Measurements from ENCODE around the gene ATM. TPM values are rescaled to one million over a fixed set of nuclear protein-coding genes. Genes with fewer than 3 reads are reported as not detected.
A peak's percentile ranks its signal among the peaks of the same experiment; 100 is the strongest.

ATM gene
- total and polyA plus RNA-seq, 10 of the 15 experiments (the other 5 are each of a cell fraction or from before 2014, with no cell fraction given): 10.0 to 91.5 (median 40.2) TPM

DNA sequence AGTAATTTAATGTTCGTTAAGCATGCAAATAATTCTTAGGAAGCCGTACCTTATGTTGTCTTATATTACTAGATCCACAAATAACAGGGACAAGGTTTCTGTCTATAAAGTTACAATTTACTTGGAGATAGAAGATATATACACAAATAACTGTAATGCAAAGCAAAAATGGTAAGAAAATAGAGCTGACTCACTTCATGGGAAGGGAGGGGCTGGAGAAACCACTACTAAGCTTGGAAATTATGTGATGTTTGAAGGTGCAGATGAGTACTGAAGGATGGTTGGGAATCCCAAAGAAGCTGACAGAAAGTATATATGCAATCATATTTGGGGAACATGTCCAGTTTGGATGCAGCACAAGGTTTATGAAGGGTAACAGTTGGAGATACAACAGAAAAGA is 4.4 kb upstream of the ATM start:
- ChIA-PET POLR2A (interaction anchor here (0.8 to 1.4 kb wide), 3 partner anchors 9 to 12 kb away, joined by 3 to 5 read pairs (median 3); no protein-coding TSS in a partner anchor), CTCF (interaction anchor here (0.7 to 1.9 kb wide), 5 partner anchors 18 to 437 kb away, joined by 3 to 9 read pairs (median 6); partner anchors contain the start of gene CUL5), RAD21 (ENCODE audit: unreplicated experiment) (interaction anchor here (1.9 kb wide), 1 partner anchor 21 kb away, joined by 5 read pairs; no protein-coding TSS in a partner anchor), SMC1A (ENCODE audit: uncharacterized antibody, unreplicated experiment) (interaction anchor here (1.0 to 1.9 kb wide), 12 partner anchors 10 to 219 kb away, joined by 3 to 9 read pairs (median 4); no protein-coding TSS in a partner anchor)
- TF ChIP-seq NR2F1 (conservative IDR thresholded peaks at IDR 0.05): no peak
- TF ChIP-seq, protein P1, sequence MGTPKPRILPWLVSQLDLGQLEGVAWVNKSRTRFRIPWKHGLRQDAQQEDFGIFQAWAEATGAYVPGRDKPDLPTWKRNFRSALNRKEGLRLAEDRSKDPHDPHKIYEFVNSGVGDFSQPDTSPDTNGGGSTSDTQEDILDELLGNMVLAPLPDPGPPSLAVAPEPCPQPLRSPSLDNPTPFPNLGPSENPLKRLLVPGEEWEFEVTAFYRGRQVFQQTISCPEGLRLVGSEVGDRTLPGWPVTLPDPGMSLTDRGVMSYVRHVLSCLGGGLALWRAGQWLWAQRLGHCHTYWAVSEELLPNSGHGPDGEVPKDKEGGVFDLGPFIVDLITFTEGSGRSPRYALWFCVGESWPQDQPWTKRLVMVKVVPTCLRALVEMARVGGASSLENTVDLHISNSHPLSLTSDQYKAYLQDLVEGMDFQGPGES (IDR thresholded peaks at IDR 0.05): no peak
- no peak for TF ChIP-seq SMAD5 (IDR thresholded peaks at IDR 0.05; ENCODE audit: low read depth)
- TF ChIP-seq, protein P2, sequence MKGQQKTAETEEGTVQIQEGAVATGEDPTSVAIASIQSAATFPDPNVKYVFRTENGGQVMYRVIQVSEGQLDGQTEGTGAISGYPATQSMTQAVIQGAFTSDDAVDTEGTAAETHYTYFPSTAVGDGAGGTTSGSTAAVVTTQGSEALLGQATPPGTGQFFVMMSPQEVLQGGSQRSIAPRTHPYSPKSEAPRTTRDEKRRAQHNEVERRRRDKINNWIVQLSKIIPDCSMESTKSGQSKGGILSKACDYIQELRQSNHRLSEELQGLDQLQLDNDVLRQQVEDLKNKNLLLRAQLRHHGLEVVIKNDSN (IDR thresholded peaks at IDR 0.05; ENCODE audit: borderline replicate concordance, extremely low read length, insufficient read depth, low read depth, low read length): no peak
- TF ChIP-seq, protein P3, sequence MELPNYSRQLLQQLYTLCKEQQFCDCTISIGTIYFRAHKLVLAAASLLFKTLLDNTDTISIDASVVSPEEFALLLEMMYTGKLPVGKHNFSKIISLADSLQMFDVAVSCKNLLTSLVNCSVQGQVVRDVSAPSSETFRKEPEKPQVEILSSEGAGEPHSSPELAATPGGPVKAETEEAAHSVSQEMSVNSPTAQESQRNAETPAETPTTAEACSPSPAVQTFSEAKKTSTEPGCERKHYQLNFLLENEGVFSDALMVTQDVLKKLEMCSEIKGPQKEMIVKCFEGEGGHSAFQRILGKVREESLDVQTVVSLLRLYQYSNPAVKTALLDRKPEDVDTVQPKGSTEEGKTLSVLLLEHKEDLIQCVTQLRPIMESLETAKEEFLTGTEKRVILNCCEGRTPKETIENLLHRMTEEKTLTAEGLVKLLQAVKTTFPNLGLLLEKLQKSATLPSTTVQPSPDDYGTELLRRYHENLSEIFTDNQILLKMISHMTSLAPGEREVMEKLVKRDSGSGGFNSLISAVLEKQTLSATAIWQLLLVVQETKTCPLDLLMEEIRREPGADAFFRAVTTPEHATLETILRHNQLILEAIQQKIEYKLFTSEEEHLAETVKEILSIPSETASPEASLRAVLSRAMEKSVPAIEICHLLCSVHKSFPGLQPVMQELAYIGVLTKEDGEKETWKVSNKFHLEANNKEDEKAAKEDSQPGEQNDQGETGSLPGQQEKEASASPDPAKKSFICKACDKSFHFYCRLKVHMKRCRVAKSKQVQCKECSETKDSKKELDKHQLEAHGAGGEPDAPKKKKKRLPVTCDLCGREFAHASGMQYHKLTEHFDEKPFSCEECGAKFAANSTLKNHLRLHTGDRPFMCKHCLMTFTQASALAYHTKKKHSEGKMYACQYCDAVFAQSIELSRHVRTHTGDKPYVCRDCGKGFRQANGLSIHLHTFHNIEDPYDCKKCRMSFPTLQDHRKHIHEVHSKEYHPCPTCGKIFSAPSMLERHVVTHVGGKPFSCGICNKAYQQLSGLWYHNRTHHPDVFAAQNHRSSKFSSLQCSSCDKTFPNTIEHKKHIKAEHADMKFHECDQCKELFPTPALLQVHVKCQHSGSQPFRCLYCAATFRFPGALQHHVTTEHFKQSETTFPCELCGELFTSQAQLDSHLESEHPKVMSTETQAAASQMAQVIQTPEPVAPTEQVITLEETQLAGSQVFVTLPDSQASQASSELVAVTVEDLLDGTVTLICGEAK (IDR thresholded peaks at IDR 0.05; ENCODE audit: borderline replicate concordance): no peak
- TF ChIP-seq, protein P4, sequence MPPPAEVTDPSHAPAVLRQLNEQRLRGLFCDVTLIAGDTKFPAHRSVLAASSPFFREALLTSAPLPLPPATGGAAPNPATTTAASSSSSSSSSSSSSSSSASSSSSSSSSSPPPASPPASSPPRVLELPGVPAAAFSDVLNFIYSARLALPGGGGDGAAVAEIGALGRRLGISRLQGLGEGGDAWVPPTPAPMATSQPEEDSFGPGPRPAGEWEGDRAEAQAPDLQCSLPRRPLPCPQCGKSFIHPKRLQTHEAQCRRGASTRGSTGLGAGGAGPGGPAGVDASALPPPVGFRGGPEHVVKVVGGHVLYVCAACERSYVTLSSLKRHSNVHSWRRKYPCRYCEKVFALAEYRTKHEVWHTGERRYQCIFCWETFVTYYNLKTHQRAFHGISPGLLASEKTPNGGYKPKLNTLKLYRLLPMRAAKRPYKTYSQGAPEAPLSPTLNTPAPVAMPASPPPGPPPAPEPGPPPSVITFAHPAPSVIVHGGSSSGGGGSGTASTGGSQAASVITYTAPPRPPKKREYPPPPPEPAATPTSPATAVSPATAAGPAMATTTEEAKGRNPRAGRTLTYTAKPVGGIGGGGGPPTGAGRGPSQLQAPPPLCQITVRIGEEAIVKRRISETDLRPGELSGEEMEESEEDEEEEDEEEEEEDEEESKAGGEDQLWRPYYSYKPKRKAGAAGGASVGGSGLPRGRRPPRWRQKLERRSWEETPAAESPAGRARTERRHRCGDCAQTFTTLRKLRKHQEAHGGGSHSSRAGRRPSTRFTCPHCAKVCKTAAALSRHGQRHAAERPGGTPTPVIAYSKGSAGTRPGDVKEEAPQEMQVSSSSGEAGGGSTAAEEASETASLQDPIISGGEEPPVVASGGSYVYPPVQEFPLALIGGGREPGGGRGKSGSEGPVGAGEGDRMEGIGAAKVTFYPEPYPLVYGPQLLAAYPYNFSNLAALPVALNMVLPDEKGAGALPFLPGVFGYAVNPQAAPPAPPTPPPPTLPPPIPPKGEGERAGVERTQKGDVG (CRISPR knock-in tag; IDR thresholded peaks at IDR 0.05): no peak
- TF ChIP-seq, protein P5, sequence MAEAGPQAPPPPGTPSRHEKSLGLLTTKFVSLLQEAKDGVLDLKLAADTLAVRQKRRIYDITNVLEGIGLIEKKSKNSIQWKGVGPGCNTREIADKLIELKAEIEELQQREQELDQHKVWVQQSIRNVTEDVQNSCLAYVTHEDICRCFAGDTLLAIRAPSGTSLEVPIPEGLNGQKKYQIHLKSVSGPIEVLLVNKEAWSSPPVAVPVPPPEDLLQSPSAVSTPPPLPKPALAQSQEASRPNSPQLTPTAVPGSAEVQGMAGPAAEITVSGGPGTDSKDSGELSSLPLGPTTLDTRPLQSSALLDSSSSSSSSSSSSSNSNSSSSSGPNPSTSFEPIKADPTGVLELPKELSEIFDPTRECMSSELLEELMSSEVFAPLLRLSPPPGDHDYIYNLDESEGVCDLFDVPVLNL (IDR thresholded peaks at IDR 0.05; ENCODE audit: low read depth, low read length): no peak
- no peak for TF ChIP-seq SMC3 (IDR thresholded peaks at IDR 0.05; ENCODE audit: borderline replicate concordance, low read length)
- no peak for TF ChIP-seq KDM1A (IDR thresholded peaks at IDR 0.05; ENCODE audit: borderline replicate concordance)
- TF ChIP-seq WRNIP1 (IDR thresholded peaks at IDR 0.05; ENCODE audit: borderline replicate concordance, low read depth, low read length): no peak
- no peak for TF ChIP-seq SIN3A (IDR thresholded peaks at IDR 0.05; ENCODE audit: low read depth, low read length)
- no peak for TF ChIP-seq ZZZ3 (IDR thresholded peaks at IDR 0.05; ENCODE audit: control insufficient read depth, insufficient read length, low read depth)
- H3K36me3 ChIP-seq (ENCODE audit: control insufficient read depth in 2 of 2, insufficient read depth in 2 of 2, low read length in 1 of 2): peaks cover 0 to 15% of the 10 kb centered on the region in 2 experiments; a peak in 3 of 4 replicates
- H3K79me2 ChIP-seq (ENCODE audit: control insufficient read depth, insufficient read depth, low read length): peaks cover 84% of the 10 kb centered on the region
- H4K20me1 ChIP-seq (ENCODE audit: control insufficient read depth, insufficient read depth): no peaks in the 10 kb centered on the region
- in situ Hi-C loops (cut with MboI) (no loop called here), intact Hi-C loops (cut with micrococcal nuclease; ENCODE audit: unreplicated experiment) (no loop called here)
- ATAC-seq (no peak), FAIRE-seq (no peak), DNase-seq (ENCODE audit: low read depth, low spot score) (no peak)
- H3K4me2 ChIP-seq (ENCODE audit: control insufficient read depth, insufficient read depth): peak overlapping the region; percentile 94
- 0 out of 2 replicates have a peak overlapping the region, but pooled peaks have one; percentile 24 for H3K4me3 ChIP-seq
- H3K9me3 ChIP-seq (replicated peaks; ENCODE audit: control insufficient read depth, insufficient read depth, low read length): peaks cover 2% of the 10 kb centered on the region; the same call in 2 of the 3 replicates
- no peak overlapping the region for H2AFZ ChIP-seq (ENCODE audit: control insufficient read depth, low read depth, low read length)
- no TSS peak for BruUV-seq (replicated peaks)
- peaks cover 11% of the 10 kb centered on the region for H3K4me1 ChIP-seq (ENCODE audit: control insufficient read depth, insufficient read depth, low read length)
- no peak overlapping the region for H3K9ac ChIP-seq (ENCODE audit: control insufficient read depth, insufficient read depth, low read length)
- no peaks in the 10 kb centered on the region for H3K27me3 ChIP-seq (replicated peaks in 1 of 2; ENCODE audit: control insufficient read depth in 2 of 2, insufficient read depth in 2 of 2, low read length in 1 of 2)
- no peak overlapping the region for H3K27ac ChIP-seq (ENCODE audit: control insufficient read depth, insufficient read depth)
- WGBS (ENCODE audit: insufficient coverage, insufficient replicate concordance, low lambda C conversion rate, missing lambda C conversion rate): 53% methylated on average over 2 of the region's 2 CpGs

Data from GM12878 (cell line).